Erythroblast (primary cell): ENCODE data around the gene TLK1.

Experiments
- GATA1 ChIP-seq: IDR thresholded peaks from 2 replicates; pipeline ENCODE4 v1.6.1; 2011; ENCODE audit warnings: low read depth, mild to moderate bottlenecking, control low read depth, low read length, moderate library complexity
- POLR2A ChIP-seq: IDR thresholded peaks from 2 replicates; pipeline ENCODE4 v1.6.1; 2011; ENCODE audit warnings: mild to moderate bottlenecking, low read length

GRCh38 chr2:171088057-171088834 is 72.4 kb downstream of the TLK1 start:
- no peak for TF ChIP-seq POLR2A
- no peak for TF ChIP-seq GATA1
